Measurements from ENCODE around the gene PAX6.
A peak's percentile ranks its signal among the peaks of the same experiment; 100 is the strongest.

PAX6 gene

GRCh38 chr11:31810779-31811647, at the start of gene PAX6:
TSS of gene PAX6 (minus strand) at chr11:31811322. CDS start at chr11:31806411, 4,911 bp downstream.
- DNase-seq (ENCODE audit: low spot score) = peak; percentile 51
- ChIA-PET POLR2A (ENCODE audit: low non-redundant PET) (no interaction called here), CTCF (interaction anchor here (0.6 kb wide), 1 partner anchor 17 kb away, joined by 3 read pairs; no protein-coding TSS in a partner anchor)
- TF ChIP-seq, protein P1, sequence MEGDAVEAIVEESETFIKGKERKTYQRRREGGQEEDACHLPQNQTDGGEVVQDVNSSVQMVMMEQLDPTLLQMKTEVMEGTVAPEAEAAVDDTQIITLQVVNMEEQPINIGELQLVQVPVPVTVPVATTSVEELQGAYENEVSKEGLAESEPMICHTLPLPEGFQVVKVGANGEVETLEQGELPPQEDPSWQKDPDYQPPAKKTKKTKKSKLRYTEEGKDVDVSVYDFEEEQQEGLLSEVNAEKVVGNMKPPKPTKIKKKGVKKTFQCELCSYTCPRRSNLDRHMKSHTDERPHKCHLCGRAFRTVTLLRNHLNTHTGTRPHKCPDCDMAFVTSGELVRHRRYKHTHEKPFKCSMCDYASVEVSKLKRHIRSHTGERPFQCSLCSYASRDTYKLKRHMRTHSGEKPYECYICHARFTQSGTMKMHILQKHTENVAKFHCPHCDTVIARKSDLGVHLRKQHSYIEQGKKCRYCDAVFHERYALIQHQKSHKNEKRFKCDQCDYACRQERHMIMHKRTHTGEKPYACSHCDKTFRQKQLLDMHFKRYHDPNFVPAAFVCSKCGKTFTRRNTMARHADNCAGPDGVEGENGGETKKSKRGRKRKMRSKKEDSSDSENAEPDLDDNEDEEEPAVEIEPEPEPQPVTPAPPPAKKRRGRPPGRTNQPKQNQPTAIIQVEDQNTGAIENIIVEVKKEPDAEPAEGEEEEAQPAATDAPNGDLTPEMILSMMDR (conservative IDR thresholded peaks at IDR 0.05; ENCODE audit: low read depth) = no peak
- H3K27ac ChIP-seq = peak within 1 kb of the TSS; percentile 86

DNA sequence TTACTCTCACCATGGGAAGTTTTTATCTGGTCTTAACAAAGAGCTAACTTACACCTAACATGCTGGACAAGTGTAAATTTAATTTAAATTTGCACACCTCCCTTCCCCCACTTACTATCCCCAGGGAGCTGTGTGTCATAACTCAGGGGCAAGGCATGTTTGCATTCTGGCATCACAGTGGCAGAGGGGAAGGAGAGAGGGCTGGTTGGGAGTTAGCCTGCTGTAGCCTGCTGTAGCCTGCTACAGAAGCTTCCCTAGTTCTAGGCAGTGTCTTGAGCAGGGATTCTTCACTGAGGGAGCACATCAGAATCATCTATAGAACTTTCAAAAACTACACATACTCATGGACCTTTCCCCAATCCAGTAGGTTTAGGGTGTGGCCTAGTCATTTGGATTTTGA, 49.3 kb upstream of the PAX6 start:
- TF ChIP-seq, protein P1 (conservative IDR thresholded peaks at IDR 0.05; ENCODE audit: low read depth) = no peak
- ChIA-PET POLR2A (ENCODE audit: low non-redundant PET) (no interaction called here), CTCF (interaction anchor here (0.9 kb wide), 1 partner anchor 10 kb away, joined by 5 read pairs; no protein-coding TSS in a partner anchor)
- no peak overlapping the region for H3K27ac ChIP-seq
- no peak for DNase-seq (ENCODE audit: low spot score)

- ChIA-PET POLR2A (ENCODE audit: low non-redundant PET) (no interaction called here), CTCF (interaction anchor here (0.6 kb wide), 1 partner anchor 929 kb away, joined by 3 read pairs; no protein-coding TSS in a partner anchor)
- TF ChIP-seq, protein P1 (conservative IDR thresholded peaks at IDR 0.05; ENCODE audit: low read depth) = no peak
- no peak overlapping the region for H3K27ac ChIP-seq
- DNase-seq (ENCODE audit: low spot score) = peak; percentile 13
Observed at GRCh38 chr11:31856248-31856647, 45.1 kb upstream of the PAX6 start.

DNA sequence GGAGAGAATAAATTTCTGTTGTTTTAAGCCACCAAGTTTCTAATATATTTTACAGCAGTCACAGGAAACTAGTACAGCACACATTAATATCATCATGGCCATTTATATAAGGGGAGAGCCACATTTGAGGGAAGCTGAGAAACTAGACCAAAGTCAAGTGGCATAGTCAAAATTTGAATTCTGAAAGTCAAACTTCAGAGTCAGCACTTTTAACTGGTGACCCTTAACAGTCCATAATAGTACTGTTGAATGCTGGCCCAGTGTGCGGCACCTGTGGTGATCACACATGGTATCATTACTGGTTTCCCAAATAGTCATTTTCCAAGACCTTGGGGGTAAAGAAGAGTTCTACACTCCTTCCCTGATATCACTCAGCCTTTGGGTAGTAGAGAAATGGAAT, 44.3 kb upstream of the PAX6 start:
- ChIA-PET CTCF (no interaction called here), POLR2A (ENCODE audit: low non-redundant PET) (no interaction called here)
- no peak for DNase-seq (ENCODE audit: low spot score)
- H3K27ac ChIP-seq = no peak overlapping the region
- TF ChIP-seq, protein P1 (conservative IDR thresholded peaks at IDR 0.05; ENCODE audit: low read depth) = no peak

GRCh38 chr11:31850365-31850764, 39.2 kb upstream of the PAX6 start:
- POLR2A ChIA-PET (ENCODE audit: low non-redundant PET) = no interaction called here
- no peak overlapping the region for H3K27ac ChIP-seq
- CTCF ChIA-PET = interaction anchor here (0.6 kb wide), 1 partner anchor 443 kb away, joined by 3 read pairs; no protein-coding TSS in a partner anchor
- DNase-seq (ENCODE audit: low spot score) = no peak
- TF ChIP-seq, protein P1 (conservative IDR thresholded peaks at IDR 0.05; ENCODE audit: low read depth) = no peak

DNA sequence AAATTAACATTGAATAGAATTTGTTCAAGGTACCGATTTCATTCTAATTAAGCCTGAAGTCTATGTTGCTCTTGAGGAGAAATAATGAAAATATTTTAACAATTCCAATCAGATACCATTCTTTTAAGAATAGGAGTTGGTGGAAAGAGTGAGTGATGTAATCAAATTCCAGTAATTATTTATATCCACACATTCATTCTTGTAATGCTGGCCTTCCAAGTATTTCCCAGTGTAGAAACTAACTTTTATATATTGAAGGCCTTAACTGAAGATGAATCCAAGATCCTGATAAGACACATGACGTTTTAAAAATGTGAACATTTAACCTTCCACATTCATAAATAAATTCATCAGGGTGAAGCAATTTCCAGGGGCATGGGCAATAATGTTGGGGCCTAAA, 36.6 kb upstream of the PAX6 start:
- no peak for DNase-seq (ENCODE audit: low spot score)
- ChIA-PET CTCF (no interaction called here), POLR2A (ENCODE audit: low non-redundant PET) (no interaction called here)
- H3K27ac ChIP-seq = no peak overlapping the region
- TF ChIP-seq, protein P1 (conservative IDR thresholded peaks at IDR 0.05; ENCODE audit: low read depth) = no peak
